Stimulated activated CD4-positive, alpha-beta T cell treated with anti-CD3 and anti-CD28 coated beads, TNF-alpha, amount 100 ng/mL, for 1 hour (primary cell): ENCODE data around the gene ZNF474.
"Not testable (repeated sequence)": the region's sequence is repeated elsewhere in the genome, so short reads cannot be mapped to it uniquely, and the experiment has no call there.

Experiments used
- DNase-seq, 3 donors: peaks; one replicate each; pipeline ENCODE4 v3.0.0-alpha.2; 2020; ENCODE audit warnings: low read depth in 3 of 3, low spot score in 1 of 3

The ZNF474 gene

DNA sequence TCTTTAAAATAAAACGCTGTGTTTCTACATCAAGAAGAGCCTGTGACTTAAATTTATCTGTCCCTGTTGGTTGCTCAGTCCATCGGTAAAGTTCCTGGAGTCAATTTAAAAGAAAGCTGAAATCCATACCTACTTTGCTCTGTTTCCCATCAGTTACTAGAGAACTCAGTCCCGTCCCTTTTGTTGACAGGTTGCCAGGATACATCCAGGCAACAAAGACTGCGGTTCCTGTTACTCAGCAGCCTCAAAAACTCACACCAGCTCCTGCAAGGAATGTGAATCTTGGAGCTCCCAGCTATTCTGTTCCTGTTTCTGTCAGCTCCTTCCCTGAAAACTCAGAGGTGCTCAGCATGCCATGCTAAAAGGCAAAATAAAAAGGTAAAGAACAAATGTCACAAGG, at the start of gene ZNF474:
ZNF474 (plus strand) TSS at position 241 of the 400 bp plus-strand sequence. CDS start 22,445 bp downstream, outside the sequence.
- no peak for DNase-seq

DNA sequence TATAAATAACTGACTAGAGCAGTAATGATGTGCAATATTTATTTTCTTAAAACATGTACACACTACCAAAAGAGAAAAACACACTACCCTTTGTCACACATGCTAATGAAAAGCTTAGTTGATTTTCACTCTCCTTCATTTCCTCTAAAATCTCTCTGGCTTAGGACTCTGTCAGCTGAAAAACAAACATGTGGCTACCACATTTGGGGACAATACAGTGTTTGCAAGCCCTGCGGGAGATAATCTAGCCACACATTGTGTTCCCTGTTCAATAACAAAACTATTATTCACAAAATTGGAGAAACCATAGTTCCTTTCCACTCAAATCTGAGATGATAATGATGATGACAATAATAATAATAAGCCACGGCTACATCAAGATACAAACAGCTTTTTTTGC, 47.8 kb upstream of the ZNF474 start:
- DNase-seq, result no peak

DNA sequence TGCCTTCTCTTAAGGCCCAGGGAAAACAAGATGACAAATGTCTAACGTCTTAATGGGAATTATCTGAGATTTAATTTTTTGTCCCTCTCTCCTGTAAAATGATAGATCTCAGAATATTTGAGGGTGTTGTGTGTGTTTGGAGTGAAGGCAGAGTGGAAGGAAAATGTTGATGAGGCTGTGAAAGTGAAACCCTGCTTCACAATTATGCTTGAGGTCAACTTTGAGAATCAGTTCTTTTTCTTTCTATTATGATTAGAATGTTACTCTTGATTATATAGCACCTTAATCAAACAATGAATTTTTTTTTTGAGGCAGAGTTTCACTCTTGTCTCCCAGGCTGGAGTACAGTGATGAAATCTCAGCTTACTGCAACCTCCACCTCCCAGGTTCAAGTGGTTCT, 45.8 kb upstream of the ZNF474 start:
- DNase-seq, result no peak

DNA sequence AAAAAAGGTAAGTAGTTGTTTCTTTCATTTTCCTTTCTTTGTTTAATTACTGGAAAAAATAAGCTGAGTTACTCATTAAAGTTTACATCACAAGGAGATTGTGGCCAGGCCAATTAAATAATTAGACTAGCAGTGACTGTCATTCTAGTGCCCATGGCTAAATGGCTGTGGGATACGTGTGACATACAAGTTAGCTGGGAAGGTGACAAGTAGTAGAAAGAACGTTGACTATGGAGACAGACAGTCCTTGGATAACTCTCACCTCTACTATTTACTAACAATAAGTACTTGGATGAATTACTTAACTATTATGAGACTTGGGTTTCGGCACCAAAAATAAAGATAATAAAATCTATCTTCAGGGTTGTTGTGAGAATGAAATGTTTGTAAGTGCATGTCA, 44.3 kb upstream of the ZNF474 start:
- no peak for DNase-seq

DNA sequence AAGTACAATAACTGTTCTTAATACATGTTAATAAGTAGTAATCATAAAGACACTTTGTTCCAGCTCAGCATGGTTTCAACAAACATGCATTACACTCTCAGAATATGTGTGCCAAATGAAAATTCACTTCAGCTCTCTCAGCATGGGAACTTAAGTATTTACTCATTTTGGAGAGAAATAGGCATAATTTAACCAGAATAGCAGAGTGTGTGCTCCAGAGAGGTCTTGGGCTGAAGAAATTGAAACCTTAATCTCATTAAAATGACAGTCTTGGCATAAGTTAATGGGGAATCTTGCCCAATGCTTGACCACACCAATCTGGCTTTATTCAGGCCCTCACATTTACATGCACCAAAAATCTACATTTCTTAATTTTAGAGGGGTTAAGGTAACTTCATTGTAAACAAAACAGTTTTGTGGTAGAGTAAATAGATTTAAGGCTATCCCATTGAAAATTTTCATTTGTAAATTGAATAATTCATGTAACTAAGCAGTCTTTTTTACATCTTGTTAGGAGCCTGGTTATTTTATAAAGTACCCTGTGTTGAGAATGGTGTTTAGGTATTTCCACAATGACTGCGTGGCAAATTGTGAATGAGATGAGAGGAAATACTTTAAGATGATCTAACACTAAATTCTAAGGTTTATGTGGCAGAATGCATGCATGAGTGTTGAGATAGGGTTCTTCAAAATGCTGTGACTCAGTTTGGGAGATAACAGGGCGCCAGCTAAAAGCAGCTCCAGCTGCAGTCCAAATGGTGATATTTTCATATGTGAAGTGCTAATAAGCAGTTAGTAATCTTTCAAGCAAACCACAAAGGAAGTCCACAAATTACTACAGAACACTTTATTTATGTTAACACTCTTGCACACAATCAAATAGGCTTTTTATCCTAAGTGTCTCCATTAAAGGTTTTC, 40.0 kb upstream of the ZNF474 start:
- no peak for DNase-seq

DNA sequence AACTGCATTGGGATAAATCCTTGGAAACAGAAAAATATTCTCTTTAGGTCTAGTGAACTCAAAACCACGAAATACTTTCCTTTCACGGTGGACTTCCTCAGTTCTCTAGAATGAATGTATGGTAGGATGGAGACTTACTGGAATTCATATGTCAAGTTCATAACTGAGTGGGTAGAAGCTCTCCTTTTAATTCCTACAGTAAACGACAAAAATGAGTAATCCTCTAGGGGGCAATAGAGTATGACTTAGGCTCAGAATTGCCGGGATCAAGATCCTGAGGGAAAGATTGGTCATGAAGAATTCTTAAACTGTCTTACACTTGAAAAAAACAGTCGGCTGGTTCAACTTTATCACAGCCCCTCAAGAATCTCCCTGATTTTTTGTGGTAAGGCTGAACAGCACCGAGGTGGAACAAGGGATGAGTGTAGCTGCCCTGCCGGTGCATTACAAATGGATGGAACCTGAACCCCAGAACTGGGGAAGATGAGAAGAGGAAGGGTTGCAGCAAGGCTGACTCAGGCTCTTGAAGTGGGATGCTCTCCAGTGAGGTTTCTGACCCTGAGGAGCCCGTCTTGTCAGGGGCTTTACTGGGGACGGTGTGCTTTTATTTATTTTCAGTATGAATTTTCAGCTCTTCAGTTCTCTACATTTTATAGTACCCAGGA, 37.3 kb upstream of the ZNF474 start:
- DNase-seq, result no peak

DNA sequence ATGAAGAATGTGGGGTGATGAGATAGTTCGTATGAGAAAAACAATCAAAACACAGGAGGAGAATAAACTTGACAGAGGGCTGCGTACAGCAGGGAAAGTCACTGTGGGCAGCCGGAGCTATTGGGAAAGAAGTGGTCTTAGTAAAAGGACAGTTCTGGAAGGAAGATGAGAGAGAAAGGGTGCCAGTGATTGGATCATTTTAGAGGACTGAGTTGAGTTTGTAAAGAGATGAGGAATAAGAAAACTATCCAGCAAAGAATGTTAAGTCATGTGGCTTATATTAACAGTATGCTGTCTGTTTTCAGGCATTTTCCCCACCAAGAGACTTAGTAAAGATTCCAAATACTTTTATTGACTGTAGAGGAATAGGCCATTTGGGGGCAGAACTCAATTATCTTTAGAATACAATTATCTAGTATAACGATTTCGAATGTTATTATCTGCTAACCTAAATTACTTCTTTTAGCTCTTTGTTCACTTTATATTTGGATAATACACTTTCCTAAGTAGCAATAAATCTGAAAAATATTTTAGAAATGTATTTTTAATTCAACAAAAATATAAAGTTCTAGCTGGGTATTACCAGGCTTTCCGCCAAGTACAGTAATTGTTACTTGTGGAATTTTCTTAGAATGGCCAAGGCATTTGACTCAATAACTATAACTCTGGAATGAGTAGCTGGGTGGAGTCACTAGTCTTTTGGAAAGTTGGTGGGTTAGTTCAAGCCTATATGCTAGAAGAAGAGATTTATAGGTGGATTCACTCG, 35.7 kb upstream of the ZNF474 start:
- DNase-seq, result no peak

DNA sequence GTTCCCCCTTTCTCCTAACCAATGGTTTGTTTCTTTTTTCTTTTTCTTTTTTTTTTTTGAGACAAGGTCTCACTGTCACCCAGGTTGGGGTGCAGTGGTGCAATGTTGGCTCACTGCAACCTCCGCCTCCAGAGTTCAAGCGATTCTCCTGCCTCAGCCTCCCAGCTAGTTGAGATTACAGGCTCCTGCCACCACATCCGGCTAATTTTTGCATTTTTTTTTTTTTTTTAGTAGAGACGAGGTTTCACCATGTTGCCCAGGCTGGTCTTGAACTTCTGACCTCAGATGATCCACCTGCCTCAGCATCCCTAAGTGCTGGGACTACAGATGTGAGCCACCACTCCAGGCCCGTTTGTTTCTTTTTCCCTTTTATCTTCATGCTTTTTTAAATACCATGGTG, 35.1 kb upstream of the ZNF474 start:
- not testable (repeated sequence) for DNase-seq

DNA sequence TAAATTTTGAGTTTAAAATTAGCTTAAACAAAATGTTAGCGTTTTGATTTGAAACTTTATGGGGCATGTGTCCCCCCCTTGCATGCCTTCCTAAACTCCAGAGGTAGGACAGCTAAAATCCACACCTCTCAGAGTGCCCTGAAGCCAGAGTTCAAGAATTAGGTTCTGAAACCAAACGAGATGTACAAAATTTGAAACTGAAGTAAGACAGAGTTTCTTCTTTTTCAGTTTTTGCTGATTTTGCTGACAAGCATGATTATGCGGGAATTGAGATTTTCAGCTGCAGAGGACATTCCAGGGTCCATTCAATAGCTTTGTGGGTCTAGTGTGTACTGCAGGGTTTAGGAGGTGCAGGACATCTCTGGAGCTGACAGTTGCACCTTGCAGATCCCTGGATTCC, 34.2 kb upstream of the ZNF474 start:
- no peak for DNase-seq

DNA sequence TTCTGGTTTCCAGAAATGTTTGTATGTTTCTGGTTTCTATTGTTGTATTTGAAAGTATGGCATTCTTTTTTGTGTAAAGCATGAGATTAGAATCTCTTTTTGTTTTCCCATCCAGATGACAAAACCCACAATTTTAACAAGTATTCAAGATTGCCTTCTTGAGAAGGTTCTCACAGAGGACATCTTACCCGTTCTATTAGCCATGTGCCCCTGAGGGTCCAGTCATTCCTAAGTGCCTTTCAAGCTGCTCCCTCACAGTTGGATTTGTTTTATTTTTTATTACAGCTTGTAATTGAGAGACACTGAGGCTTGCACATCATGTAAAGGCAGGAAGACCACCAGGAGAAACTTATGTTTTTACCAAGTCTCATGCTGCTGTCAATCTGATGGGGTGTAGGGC, 32.0 kb upstream of the ZNF474 start:
- no peak for DNase-seq

DNA sequence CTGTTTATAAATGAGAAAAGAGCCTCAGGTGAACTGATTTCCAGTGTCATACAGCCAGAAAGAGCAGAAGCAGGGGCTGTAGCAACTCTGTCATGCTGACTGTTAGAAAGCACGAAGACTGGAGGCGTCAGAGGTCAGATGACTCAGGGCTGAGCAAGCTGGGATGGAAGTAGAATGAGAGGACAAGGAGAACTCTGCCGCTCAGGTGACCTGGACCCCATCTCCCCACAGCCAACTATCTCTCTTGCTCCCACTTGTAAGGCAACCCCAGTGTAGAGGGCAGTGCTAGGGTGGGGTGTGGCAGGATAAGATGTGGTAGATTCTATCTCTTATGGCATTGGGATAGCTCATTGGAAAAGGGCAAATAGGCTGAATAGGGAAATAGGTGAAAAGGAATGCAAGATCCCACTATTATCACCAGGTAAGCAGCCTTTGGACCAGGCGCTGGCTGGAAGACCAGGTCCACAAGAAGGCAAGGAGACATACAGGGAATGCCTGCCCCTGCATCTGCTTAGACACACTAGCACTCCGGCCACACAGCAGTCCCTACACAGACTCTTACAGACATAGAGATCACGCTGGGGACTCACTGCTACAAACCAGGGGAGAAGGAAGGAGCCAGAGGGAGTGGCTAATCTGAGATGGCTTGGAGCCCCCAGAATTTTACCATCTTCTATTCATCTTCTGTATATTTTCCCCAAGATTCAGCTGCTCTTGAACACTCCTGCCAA, 30.1 kb upstream of the ZNF474 start:
- no peak for DNase-seq

DNA sequence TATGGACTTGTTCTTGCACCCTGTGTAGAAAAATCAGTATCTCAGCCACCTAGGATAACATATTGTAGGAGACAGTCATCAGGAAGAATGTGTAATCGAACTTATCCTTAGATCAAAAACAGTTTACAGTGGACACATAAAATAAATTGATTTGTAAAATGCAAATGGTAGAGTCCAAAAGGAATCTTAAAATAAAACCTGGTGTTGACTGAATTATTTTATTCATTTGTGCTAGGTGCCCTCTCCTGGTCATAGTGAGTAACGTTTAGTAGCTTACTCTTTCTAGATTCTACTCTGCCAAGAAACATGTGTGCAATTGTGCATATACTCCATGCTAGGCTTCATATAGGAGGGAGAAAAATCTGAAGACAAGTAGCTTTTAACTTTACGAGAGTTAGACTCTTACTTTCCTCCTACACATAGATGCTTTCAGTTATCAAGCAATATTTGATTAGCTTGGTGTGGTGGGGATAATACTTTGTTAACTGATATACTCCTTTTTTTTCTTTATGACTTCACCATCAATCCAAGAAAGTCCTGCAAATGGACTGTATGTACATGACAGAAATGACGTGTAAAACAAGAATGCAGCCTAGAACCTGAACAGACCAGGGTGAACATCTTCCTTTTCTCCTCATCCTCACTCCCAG, 27.6 kb upstream of the ZNF474 start:
- no peak for DNase-seq

DNA sequence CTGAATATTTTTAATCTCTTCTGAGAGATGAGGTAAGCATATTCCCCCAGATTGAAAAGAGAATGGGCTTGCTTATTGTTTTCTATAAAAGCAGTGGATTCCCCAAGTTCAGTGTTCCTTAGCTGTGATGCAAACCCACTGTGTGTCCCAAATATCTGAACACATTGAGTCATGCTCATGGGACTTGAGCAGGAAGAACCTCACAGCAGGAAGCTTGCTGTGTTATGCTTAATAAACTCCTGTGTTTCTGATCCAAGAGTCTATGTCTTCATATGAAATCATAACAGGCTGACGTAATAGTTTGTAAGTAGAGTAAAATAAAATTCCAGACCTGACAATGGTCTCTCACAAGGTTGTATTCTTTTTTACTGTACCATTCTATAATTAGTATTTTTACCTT, 26.5 kb upstream of the ZNF474 start:
- no peak for DNase-seq

DNA sequence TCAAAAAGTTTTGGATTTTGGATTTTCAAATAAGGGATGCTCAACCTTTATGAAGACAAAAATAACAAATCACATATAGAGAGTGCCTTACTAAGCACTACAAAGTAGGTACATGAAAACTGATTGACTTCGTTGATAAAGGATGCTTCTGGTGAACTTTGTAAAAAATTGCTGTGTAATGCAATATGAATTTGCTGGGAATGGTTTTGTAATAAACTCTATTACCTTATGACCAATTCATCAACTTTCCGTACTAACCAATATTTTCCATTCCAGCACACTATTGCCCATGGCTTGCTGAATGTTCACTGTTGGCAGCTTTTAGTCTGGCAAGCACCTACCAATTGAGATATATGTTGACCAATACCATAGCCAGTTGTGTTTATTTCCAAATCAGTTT, 23.4 kb upstream of the ZNF474 start:
- DNase-seq, result no peak

DNA sequence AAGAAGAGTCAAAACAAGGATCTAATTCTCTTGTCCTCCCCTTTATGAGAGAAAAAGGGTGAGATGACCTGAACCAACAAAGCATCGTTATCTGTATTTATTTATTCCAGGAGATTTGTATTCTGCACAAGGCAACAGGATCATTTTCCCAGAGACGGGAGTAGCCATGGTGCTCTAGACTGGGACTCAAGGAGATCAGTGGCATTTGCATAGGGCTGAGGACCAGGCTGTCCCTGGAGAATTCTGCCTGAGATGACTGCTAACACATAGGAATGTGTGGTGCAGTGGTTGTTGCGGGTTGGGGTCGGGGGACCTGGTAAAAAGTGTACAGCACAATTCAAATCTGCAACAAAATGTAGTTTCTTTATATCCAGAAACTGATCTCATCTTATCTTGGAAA, 22.3 kb upstream of the ZNF474 start:
- DNase-seq, result no peak

DNA sequence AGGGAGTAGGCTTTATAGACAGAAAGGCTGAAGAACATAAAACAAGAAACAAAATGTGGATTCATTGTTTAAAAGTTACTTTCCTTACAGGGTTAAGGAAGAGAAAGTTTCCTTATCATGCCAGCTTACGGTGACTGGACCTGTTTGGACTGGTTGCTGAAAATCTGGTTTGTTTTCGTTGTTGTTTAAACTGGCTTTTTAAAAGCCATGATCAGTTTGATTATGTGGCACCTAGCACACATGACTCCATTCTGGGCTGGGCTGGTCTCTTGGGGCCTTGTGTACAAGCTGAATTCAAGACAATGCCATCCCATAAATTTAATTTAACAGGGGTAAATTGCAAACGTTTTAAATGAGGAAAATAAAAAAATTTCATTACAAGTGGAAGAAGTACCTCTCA, 18.4 kb upstream of the ZNF474 start:
- no peak for DNase-seq

DNA sequence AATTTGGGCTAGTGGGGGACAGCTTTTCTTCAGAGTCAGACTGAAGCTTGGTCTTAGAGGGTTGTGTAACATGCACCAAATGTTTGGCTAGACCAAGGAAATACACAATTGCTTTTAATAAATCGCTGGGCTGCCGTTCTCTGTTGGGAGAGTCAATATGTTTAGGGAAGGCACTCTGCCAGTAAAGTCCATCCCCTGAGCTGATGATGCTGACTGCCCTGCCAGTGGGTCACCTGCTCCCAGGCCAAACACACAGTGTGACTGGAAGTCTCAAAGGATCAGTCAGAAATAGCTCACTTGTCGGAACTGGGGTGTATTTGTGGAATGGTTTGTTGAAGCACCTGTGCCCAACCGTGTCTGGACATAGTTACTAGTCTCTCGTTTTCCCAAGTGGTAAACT, 17.9 kb upstream of the ZNF474 start:
- no peak for DNase-seq

DNA sequence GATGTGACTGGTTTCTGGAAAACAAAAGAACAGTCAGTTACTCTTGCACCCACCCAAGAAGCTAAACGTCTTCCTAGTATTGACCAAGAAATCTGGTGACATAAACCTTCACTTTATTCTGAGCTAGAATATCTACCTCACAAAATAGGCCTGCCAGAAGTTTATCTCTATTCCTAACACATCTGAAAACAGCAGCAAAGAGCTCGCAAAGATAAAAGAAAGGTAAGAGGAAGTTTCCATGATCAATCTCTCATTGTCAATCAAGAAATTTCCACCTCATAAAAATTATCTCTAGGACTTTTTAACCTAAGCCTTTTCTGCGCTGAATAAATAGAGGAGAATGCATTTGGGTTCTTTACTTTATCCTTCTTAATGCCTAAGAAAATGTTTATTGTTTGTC, 17.3 kb upstream of the ZNF474 start:
- DNase-seq, result no peak

DNA sequence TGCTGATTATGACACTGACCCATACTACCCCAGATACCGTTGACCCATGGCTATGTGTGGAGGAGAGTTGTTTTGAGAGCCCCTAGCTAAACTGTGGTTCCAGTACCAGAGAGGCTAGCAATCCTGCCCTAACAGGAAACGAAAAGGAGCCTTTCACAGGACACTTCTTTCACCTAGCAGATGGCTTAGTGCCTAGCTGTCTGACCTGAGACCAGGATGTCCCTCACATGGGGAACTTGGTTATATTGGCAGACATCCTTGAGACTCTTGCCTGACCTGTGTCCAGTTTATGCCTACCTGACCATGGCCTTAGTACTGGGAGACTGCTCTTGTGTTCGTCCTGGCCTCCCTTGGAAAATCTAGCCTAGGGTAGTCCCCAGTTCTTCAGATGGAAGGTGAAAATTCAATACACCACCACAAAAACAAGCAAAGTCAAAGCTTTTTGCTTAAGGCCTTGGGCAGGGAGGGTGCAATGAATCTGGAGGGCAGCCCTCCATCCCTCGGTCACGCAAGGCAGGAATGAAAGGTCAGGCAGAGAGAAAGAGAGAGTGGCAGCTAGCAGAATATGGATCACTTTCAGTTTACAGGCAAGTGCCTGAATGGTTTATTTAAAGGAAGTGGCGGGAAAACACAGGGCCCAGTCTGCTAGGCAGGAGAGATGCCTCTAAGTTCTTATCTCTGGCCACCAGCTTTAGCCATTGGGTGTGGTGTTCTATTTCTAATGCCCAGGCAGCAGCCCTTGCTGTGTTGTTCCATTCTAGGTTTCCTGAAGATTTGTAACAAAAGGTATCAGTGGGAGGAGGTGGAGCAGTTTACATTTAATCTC, 16.4 kb upstream of the ZNF474 start:
- DNase-seq, result no peak

DNA sequence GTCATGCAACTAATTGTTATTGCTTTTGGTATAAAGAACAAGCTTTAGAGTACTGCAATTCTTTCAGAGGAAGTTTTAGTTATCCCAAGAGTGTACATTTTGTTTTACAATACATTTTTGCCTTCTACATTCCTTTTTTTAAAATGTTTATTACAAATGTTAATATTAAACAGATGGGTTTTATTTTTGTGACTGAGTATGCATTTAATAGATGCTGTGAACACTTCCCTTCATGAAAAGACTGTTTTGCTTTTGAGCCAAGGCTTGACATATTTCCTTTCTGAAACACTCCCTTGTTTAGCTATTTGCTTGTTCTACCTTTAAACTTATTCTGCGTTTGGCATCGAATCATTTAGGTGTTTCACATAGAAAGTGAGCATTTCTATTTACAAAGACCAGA, 14.8 kb upstream of the ZNF474 start:
- DNase-seq, result no peak
